ENCODE measurements around the gene RBP7.

The RBP7 gene

DNA sequence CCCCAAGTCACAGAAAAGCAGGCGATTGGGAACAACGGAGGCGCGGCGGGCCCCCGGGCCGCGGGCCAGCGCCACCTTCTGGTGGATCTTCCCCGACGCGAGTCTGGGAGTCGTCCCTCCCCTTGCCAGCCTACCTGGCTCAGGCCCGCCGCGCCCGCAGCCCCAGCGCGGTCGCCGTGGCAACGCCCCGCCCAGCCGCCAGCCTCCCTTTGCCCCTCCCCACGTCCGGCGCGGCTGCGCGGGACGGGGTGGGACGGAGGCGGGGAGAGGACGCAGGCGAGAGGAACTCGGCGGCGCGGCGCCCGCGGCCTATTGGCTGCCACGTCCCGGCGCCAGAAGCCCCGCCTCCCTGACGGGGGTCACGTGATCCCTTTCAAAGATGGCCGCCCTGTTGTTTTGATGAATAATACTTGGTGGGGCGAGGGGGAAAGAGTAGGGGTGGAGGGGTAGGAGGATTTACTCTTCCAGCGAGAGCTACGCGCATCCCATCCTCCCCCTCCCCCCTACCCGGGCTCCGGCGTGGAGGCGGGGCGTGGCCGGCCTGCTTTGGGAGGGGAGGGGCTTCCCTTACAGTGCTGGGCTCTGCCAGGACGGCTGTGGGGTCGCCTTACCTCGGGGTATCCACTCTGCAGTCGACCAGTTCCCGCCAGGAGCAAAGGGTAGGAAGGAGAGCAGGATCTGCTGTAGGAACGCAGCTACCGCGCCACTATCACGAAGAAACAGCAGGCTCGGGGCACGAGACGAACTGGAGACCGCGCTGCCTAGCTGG, 35.7 kb downstream of the RBP7 start, which contains the start of gene UBE4B:
TSS of gene UBE4B (plus strand) at position 369 of the 769 bp plus-strand sequence. CDS start 713 bp downstream, outside the sequence.
- peak; percentile 99 for DNase-seq

DNA sequence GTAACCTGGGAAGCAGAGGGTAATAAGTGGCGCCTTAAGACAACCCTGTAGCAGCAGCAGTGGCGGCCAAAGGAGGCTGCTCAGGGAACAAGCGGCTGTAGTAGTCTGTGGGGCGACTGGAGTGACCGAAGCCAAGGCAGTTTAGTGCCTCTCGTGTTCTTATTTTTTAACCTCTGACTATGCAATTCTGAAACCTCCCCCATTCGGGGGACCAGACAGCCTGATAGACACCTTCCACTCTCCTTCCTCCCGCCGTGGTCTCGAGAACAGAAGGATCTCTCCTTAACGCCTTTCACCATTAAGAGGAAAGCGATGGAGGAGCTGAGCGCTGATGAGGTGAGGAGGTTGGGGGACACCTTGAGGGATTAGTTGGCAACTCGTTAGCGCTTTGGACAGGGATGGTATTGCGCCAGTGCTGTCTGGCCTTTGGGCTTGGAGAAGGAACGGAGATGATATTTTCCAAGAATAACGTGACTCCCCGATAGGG, 36.4 kb downstream of the RBP7 start:
- DNase-seq = no peak

DNA sequence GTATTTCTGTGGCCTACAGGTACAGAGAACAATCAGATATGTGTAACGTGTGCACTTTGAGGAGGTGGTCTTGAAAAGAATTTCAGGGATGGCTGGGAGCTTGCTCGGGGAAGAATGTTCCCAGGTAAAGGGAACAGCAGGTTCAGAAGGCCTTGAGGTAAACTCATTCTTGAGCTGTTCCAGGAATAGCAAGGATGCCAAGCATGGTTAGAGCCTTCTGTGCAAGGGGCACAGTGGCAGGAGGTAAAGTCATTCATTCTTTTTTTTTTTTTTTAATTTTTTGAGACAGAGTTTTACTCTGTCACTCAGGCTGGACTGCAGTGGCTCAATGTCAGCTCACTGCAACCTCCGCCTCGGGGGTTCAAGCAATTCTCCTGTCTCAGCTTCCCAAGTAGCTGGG, 45.7 kb downstream of the RBP7 start:
- DNase-seq = no peak

DNA sequence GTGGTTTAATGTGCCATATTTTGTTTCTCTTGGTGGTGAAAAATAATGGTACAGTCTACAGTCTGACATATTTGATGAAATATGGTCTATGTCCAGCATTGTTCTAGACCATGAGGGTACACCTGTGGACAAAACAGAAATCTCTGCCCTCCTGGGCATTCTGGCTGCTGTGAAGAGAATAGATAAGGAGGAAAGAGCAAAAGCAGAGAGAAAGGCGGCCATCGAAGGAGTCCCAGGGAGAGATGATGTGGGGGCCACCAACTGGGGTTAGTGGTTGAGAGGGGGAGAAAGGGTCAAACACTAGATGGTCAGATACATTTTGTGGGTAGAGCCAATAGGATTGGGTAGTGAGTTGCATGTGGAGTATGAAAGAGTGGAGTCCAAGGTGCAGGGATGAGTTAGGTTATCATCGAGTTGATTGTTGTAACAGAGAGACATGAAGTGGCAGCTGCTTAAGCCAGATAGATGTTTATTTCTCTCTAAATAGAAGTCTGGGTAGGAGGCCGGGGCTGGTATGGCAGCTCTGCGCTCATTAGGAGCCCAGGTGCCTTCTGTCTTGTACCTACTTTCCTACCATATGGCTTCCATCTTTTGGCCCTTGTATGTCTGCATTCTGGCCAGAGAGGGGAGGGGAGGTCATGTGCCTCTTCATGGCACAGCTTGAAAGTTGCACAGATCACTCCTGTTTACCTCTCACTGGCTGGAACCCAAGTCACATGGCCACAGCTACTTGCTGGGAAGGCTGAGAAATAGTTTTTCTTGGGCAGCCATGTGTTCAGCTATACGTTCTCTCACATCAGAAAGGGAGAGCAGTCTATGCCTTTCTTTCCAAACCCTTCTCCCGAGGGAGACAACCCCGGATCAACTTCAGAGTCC, 48.7 kb downstream of the RBP7 start:
- DNase-seq = no peak

DNA sequence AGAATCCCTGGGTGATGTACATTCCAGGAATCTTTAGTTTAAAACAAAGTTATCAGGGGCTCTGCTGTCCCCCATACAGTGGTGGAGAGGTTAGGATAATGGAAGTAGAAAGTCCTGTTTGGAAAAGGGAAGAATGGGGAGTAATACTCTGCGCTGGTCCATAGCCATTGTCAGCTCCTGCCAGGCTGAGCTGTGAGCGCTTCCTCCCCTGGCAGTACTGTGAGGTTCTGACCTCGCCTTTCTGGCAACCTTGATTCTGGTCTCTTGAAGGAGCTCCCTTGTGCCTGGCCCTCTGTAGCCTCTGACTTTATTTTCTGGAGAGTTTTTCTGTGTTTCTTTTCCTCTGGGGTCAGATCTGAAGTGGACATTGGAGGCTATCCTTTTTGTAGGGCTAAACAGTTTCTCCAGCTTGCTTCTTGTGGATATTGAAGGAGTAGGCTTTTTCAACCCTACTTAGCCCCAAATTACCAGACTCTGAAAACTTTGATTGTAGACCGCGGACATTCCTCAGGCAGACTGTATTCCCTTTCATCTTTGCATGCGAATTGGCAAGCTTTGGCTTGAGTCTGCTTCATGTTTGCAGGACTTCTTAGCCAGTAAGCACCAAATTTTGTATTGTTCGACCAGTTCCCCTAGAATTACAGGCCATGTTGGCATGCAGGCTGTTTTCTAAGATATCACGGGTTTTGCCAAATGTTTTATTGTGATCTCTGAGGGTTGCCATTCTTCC, 49.5 kb downstream of the RBP7 start:
- DNase-seq = no peak

DNA sequence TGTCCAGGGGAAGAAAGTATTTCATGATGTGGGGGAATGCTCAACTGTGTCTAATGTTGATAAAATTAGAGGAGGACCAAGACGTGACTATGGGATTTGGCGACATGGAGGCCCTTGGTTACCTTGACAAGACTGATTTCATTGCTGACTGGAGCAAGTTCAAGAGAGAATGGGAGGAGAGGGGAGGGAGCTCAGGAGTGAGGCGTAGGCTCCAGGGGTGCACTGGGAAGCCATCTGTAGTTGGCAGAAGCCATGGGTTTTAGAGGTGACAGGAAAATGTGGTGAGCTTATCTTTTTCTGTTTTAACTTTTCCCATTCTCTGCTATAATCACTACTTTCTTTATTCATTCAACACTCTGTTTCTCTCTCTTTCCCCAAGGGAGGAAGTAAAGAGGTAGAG, 51.6 kb downstream of the RBP7 start:
- DNase-seq = no peak

DNA sequence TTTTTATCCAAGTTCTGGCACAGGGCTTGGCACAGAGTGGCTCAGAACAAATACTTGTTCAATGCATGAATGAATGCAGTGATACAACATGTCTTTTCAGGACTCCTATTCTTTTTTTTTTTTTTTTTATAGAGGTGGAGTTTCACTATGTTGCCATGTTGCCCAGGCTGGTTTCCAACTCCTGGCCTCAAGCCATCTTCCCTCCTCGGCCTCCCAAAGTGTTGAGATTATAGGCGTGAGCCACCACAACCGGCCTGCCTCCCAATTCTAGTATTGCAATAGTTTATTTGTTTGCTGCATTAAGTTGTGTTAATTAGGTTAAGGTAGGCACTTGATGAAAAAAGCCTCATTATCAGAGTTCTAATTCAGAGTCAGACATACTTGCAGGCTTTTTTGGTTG, 53.6 kb downstream of the RBP7 start:
- DNase-seq = no peak

DNA sequence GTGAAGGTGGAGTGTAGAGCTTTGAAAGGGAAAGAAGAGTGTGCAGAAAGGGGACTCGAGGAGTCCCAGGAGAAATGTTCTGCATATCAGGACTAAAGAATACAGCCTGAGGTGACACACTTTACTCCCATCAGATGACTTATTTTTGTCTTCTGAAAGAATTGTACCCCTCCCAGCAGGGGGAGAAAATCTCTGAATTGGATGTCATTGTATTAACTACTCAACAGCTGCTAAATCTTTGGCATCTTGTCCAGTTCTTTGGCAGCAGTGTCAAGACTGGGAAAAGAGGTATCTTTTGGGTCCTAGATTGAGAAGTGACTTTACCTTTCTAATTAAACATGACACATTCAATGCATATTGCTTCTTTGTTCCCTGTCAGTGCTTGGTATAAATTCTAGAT, 54.6 kb downstream of the RBP7 start:
- no peak for DNase-seq

DNA sequence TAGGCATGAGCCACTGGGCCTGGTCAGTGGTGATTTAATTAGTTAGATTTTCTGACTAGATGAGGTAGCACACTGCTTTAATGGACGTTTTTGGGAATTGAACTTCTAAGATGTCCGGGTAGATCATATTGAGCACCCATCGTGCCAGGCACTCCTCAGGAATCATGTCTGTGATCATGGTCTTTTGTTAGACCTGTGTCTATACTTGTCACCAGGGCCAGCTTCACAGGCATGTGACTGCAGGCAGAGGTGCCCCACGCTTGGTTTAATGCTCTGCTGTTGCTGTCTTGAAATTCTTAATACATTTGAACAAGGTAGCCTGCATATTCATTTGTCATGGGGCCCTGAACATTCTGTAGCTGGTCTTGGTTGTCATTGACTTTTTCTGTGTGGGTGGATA, 55.3 kb downstream of the RBP7 start:
- DNase-seq = no peak

DNA sequence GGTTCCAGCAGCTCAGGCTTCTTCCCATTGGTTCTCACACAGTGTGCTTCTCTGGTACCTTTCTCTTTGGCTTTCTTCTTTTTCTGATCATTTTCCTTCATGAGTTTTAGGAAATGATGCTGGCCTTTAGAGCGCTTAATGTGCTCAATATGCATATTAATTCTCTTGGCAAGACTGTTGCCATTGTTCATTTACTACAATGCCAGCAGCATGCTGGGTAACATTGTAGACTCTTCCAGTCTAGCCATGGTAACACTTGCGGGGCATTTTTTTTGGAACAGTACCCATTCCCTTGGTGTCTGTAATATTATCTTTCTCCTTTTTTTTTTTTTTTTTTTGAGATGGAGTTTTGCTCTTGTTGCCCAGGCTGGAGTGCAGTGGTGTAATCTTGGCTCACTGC, 57.4 kb downstream of the RBP7 start:
- DNase-seq = no peak

DNA sequence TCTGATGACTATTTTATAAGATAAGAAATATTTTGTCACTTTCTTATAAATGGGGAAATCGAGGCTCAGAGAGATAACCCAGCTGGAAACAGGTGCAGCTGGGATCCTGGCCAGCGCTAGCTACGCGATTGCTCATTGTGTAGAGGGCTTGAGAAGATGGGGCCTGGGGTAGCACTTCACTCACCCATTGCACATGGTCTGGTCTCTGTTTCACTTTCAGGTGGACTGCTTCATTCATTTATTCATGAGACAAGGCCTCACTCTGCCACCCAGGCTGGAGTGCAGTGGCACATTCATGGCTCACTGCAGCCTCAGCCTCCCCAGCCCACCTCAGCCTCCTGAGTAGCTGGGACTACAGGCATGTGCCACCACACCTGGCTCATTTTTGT, 59.6 kb downstream of the RBP7 start:
- DNase-seq = no peak

DNA sequence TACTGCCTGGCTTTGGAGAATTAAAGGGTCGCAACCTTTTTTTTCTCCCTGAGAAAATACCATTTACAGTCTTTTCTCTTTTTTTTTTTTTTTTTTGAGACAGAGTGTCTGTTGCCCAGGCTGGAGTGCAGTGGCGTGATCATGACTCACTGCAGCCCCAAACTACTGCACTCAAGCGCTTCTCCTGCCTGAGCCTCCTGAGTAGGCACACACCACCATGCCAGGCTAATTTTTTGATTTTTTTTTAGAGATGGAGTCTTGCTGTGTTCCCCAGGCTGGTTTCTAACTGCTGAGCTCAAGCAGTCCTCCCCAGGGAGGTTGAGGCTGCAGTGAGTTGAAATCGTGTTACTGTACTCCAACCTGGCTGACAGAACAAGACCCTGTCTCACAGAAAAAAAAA, 60.3 kb downstream of the RBP7 start:
- DNase-seq = no peak

DNA sequence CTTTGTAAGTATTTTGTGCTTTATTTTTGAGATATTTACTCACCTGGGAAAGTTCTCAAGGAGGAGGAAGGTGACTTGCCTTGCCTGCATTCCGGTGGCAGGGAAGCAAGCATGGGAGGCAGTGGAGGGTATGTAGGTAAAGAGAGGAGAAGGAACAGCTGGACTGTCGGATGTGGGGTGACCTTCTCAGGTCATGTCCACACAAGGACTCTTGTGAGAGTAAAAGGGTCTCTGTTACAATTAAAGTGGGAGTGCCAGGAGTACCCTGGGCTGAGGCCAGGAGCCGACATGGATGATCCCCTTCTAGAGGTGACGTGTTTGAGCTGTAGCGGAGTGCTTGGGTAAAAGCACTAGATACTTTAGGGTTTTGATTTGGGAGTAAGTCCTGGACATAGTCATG, 60.8 kb downstream of the RBP7 start:
- DNase-seq = no peak

DNA sequence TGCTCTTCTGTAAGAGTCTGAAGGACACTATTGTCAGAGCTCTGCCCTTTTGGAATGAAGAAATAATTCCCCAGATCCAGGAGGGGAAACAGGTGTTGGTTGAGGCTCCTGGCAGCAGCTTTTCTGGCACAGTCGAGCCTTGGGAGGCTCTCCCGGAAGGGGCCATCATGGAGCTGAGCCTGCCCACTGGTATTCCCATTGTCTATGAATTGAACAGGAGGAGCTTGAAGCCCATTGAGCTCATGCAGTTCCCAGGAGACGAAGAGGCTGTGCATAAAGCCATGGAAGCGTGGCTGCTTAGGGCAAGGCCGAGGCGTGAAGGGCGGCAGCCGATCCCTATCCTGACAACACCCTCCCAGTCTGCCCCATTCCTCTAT, 62.3 kb downstream of the RBP7 start:
- DNase-seq = no peak

DNA sequence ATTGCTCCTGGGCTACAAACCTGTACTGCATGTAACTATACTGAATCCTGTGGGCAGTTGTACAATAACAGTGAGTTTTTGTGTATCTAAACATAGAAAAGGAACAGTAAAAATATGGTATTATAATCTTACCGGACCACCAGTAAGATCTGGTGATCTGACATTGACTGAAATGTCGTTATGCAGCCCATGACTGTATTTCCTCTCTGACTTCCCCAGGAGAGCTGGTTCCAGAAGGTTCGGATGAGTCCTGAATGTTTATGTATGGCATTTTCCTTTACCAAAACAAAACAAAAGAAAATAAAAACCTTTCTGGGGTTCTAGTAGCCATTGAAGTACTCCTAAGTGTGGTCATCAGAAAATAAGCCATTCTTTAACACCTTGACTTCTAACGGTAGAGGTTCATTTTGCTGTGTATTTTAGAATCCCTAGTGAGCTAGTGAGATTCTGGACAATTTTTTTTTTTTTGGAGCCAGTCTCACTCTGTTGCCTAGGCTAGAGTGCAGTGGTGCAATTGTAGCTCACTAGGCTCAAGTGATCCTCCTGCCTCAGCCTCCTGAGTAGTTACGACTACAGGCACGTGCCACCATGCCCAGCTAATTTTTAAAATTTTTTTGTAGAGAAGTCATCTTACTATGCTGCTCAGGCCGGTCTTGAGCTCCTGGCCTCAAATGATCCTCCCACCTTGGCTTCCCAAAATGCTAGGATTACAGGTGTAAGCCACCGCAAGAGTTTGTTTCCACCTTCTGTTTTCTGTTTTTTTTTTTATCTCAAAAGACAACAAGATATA, 63.5 kb downstream of the RBP7 start:
- DNase-seq = no peak

DNA sequence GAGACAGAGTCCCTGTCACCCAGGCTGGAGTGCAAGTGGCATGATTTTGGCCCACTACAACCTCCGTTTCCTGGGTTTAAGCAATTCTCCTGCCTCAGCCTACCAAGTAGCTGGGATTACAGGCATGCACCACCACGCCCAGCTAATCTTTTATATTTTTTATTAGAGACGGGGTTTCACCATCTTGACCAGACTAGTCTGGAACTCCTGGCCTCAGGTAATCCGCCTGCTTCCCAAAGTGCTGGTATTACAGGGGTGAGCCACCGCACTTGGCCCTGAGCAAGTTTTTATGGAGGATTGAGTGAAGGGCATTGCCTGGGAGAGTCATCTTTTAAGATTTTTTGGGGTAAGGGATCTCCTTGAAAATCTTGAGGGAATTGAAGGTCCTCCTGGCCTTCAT, 64.2 kb downstream of the RBP7 start:
- DNase-seq = no peak

DNA sequence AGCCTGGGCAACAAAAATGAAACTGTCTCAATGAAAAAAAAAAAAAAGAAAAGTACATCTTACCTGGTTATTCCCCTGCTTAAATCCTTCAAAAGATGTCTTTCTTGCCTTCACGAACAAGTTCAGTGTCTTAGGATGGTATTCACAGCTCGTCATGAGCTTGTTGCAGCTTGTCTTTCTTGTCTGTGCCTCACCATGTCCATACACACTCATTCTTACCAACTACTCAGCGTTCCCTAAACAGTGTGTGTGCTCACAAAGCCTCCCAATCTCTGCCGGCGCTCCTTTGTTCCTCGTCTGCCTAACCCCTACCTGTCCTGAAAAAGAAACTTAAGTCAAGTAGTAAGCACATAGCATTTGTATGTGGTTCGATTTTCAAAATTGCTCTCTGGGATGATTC, 66.8 kb downstream of the RBP7 start:
- no peak for DNase-seq

DNA sequence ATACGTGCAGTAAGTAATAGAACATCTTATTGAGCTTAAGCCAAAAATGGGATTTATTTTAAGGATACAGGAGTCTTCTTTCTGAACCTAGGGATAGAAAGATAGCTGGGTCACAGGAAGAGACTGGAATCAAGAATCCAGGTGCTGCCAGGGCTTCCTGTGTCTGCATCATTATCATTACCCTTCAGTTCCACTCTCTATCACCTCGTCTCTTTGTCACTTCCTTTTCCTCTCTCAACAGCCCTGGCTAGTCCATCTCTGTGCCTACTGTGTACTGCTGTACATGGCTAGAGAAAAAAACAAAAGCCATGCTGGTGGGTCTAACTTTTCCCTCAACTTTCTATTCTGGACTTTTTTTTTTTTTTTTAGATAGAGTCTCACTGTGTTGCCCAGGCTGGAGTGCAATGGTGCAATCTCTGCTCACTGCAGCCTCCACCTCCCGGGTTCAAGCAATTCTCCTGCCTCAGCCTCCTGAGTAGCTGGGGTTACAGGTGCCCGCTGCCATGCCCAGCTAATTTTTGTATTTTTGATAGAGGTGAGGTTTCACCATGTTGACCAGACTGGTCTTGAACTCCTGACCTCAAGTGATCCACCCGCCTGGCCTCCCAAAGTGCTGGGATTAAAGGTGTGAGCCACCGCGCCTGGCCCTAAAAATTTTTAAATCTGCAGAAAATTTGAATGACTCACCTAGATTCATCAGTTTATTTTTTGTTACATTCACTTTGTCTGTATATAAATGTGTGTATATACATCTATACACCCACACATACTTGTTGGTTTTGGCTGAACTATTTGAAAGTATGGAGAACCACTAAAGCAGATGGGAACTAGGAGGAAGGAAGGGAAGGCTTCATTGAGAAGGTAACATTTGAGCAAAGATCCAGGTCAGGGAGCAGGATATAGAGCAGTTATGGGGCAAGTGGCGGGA, 67.7 kb downstream of the RBP7 start:
- DNase-seq = no peak

DNA sequence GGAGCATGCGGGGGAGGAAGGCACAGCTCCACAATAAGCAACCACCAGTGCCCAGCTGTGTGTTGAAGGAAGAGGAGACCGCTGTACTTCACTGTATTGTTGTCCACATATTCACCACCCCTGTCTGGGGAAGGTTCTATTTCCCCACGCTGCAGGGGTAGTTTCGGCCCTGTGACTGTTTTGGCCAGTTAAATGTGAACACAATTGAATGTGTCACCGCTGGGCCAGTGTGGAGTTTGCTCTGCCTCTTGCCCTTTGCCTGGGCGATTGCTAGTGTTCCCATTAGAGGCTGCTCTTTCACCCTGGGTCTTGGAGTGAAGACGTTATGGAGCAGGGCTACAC, 68.3 kb downstream of the RBP7 start:
- no peak for DNase-seq
